Camera-type eye (tissue), 1 donor: ENCODE data around the gene BCAS1. TPM values are rescaled to one million over a fixed set of nuclear protein-coding genes. Genes with fewer than 3 reads are reported as not detected.

ENCODE experiments used
- total RNA-seq: library from RNA; depleted of rRNA; stranded (reverse); fragments of >200 nt; gene quantifications from one replicate; pipeline ENCODE4 v1.2.3, GENCODE V29; 2014

Gene BCAS1, protein sequence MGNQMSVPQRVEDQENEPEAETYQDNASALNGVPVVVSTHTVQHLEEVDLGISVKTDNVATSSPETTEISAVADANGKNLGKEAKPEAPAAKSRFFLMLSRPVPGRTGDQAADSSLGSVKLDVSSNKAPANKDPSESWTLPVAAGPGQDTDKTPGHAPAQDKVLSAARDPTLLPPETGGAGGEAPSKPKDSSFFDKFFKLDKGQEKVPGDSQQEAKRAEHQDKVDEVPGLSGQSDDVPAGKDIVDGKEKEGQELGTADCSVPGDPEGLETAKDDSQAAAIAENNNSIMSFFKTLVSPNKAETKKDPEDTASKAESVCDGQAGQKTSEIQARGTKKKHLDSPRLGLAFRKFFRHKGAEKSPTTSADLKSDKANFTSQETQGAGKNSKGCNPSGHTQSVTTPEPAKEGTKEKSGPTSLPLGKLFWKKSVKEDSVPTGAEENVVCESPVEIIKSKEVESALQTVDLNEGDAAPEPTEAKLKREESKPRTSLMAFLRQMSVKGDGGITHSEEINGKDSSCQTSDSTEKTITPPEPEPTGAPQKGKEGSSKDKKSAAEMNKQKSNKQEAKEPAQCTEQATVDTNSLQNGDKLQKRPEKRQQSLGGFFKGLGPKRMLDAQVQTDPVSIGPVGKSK
- 6.1 TPM for total RNA-seq

DNA sequence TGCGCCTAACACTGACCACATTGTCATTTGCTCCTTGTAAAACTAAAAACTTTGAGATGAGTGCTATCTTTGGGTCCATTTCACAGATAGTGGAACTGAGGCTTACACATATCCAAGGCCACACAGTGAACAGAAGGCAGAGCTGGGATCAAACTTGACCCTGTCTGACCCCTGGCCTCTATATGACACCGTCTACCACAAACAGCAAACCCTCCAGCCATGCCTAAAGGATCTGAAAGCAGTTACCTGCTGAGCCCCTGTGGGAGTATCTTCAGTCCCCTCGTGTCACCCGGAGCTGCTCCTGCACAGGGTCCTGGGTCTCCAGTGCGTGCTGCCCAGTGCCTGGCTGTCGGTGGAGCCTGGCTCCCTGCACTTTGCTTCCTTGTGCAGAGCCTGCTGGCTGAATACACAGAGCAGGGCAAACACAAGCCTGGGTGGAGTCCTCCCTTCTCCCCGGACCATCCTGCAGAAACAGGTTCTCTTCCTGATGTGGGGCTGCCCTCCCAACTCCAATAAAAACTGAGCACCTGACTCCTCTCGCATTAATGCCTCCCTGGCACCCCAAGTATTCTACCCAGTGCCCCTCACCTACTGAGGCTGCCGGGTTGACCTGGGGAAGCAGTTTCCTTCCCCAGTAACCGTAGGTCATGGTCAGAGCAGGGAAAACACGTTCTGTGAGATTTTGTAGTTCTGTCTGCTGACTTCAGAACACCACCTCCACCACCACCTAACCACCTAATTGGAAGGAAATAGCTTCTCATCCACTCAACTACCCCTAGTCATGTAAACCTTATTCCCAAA, at the start of gene BCAS1:
BCAS1 (minus strand) TSS at position 408 of the 801 bp plus-strand sequence. CDS start 11,876 bp downstream, outside the sequence.

Other genes with a start within 250 kb of the BCAS1 start
- 0.38 TPM for gene CYP24A1, start 103.4 kb upstream of the BCAS1 start, total RNA-seq
- gene PFDN4, start 137.5 kb upstream of the BCAS1 start, total RNA-seq: 100 TPM